GM23338 (cell line): Measurements from ENCODE around the gene CEACAM8.

Experiments
- CREB1 ChIP-seq: fragments of 250-450 bp; sonication (Bioruptor Pico); IDR thresholded peaks from 2 replicates; pipeline ENCODE4 v1.5.0; 2020; ENCODE audit warnings: low read depth, mild to moderate bottlenecking, moderate library complexity
- EZH2 ChIP-seq: fragments of 200-600 bp; sonication (generic); IDR thresholded peaks from one replicate; pipeline ENCODE4 v1.8.0; 2017; ENCODE audit warnings: antibody characterized with exemption, mild to moderate bottlenecking, low read depth; ENCODE audit not compliant: unreplicated experiment
- EZH2phosphoT487 ChIP-seq: fragments of 200-600 bp; sonication (generic); IDR thresholded peaks from one replicate; pipeline ENCODE4 v1.8.1; 2018; ENCODE audit warnings: antibody characterized with exemption; ENCODE audit not compliant: unreplicated experiment
- JUNB ChIP-seq: IDR thresholded peaks from one replicate; pipeline ENCODE4 v1.6.1; 2016; ENCODE audit warnings: antibody characterized with exemption; ENCODE audit not compliant: unreplicated experiment
- NANOG ChIP-seq: IDR thresholded peaks from 2 replicates; pipeline ENCODE4 v1.6.1; 2016; ENCODE audit warnings: antibody characterized with exemption, borderline replicate concordance
- POLR2AphosphoS5 ChIP-seq: IDR thresholded peaks from 2 replicates; pipeline ENCODE4 v1.6.1; 2016; ENCODE audit warnings: antibody characterized with exemption, low read depth
- ZNF114 ChIP-seq: fragments of 250-450 bp; sonication (Bioruptor Pico); IDR thresholded peaks from 2 replicates; pipeline ENCODE4 v1.5.0; 2020; ENCODE audit warnings: mild to moderate bottlenecking, moderate library complexity
- TF ChIP-seq, protein P1 (sequence below), 2 experiments: fragments of 200-600 bp in 1 of 2; sonication (generic) in 1 of 2; conservative IDR thresholded peaks; 2 replicates each; pipeline versions ENCODE4 v1.5.1 to v1.6.1; 2016 to 2017; ENCODE audit warnings: antibody characterized with exemption in 2 of 2, low read depth in 2 of 2, mild to moderate bottlenecking in 2 of 2, moderate library complexity in 1 of 2
- TF ChIP-seq, protein P2 (sequence below): IDR thresholded peaks from one replicate; pipeline ENCODE4 v1.6.1; 2018; ENCODE audit warnings: antibody characterized with exemption; ENCODE audit not compliant: unreplicated experiment
- TF ChIP-seq, protein P3 (sequence below): IDR thresholded peaks from 2 replicates; pipeline ENCODE4 v1.6.1; 2016; ENCODE audit warnings: antibody characterized with exemption

DNA sequence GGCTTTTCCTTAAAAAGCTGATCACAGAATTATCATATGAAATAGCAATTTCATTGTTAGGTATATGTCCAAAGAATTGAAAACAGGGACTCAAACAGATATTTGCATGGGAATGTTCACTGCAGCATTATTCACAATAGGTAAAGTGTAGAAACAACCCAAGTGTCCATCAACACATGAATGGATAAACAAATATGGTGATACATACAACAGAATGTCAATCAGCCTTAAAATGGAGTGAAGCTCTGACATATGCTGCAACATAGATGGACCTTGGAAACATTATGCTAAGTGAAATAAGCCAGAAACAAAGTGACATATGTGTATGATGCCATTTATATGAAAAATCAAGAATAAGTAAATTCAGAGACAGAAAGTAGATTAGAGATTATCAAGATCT is 60.3 kb downstream of the CEACAM8 start:
- TF ChIP-seq EZH2, result no peak
- TF ChIP-seq, protein P1, sequence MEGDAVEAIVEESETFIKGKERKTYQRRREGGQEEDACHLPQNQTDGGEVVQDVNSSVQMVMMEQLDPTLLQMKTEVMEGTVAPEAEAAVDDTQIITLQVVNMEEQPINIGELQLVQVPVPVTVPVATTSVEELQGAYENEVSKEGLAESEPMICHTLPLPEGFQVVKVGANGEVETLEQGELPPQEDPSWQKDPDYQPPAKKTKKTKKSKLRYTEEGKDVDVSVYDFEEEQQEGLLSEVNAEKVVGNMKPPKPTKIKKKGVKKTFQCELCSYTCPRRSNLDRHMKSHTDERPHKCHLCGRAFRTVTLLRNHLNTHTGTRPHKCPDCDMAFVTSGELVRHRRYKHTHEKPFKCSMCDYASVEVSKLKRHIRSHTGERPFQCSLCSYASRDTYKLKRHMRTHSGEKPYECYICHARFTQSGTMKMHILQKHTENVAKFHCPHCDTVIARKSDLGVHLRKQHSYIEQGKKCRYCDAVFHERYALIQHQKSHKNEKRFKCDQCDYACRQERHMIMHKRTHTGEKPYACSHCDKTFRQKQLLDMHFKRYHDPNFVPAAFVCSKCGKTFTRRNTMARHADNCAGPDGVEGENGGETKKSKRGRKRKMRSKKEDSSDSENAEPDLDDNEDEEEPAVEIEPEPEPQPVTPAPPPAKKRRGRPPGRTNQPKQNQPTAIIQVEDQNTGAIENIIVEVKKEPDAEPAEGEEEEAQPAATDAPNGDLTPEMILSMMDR (conservative IDR thresholded peaks at IDR 0.05; ENCODE audit: low read depth in 2 of 2), result no peak
- TF ChIP-seq EZH2phosphoT487, result no peak
- TF ChIP-seq CREB1 (CRISPR knock-in tag), result no peak
- no peak for TF ChIP-seq JUNB
- TF ChIP-seq POLR2AphosphoS5, result no peak
- no peak for TF ChIP-seq NANOG
- TF ChIP-seq, protein P2, sequence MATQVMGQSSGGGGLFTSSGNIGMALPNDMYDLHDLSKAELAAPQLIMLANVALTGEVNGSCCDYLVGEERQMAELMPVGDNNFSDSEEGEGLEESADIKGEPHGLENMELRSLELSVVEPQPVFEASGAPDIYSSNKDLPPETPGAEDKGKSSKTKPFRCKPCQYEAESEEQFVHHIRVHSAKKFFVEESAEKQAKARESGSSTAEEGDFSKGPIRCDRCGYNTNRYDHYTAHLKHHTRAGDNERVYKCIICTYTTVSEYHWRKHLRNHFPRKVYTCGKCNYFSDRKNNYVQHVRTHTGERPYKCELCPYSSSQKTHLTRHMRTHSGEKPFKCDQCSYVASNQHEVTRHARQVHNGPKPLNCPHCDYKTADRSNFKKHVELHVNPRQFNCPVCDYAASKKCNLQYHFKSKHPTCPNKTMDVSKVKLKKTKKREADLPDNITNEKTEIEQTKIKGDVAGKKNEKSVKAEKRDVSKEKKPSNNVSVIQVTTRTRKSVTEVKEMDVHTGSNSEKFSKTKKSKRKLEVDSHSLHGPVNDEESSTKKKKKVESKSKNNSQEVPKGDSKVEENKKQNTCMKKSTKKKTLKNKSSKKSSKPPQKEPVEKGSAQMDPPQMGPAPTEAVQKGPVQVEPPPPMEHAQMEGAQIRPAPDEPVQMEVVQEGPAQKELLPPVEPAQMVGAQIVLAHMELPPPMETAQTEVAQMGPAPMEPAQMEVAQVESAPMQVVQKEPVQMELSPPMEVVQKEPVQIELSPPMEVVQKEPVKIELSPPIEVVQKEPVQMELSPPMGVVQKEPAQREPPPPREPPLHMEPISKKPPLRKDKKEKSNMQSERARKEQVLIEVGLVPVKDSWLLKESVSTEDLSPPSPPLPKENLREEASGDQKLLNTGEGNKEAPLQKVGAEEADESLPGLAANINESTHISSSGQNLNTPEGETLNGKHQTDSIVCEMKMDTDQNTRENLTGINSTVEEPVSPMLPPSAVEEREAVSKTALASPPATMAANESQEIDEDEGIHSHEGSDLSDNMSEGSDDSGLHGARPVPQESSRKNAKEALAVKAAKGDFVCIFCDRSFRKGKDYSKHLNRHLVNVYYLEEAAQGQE, result no peak
- TF ChIP-seq, protein P3, sequence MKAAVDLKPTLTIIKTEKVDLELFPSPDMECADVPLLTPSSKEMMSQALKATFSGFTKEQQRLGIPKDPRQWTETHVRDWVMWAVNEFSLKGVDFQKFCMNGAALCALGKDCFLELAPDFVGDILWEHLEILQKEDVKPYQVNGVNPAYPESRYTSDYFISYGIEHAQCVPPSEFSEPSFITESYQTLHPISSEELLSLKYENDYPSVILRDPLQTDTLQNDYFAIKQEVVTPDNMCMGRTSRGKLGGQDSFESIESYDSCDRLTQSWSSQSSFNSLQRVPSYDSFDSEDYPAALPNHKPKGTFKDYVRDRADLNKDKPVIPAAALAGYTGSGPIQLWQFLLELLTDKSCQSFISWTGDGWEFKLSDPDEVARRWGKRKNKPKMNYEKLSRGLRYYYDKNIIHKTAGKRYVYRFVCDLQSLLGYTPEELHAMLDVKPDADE, result no peak
- TF ChIP-seq ZNF114 (CRISPR knock-in tag), result no peak
